Transverse colon (tissue), 4 donors: ENCODE results near the gene ZNF324. TPM values are rescaled to one million over a fixed set of nuclear protein-coding genes. Genes with fewer than 3 reads are reported as not detected.

Experiments
- DNase-seq: peaks from one replicate; pipeline ENCODE4 v3.0.0-alpha.2; 2019
- H3K27ac ChIP-seq, 4 donors: fragments of 200-600 bp; sonication (generic); 2 replicates each; pipeline ENCODE4 v1.5.1; 2016 to 2018; ENCODE audit warnings: inconsistent platforms in 4 of 4
- H3K27me3 ChIP-seq: fragments of 200-600 bp; sonication (generic); 2 replicates; pipeline ENCODE4 v1.5.1; 2017; ENCODE audit warnings: inconsistent platforms
- H3K36me3 ChIP-seq, 4 donors: fragments of 200-600 bp; sonication (generic); 2 replicates each; pipeline ENCODE4 v1.5.1; 2017 to 2019; ENCODE audit warnings: inconsistent platforms in 4 of 4
- H3K4me1 ChIP-seq, 4 donors: fragments of 200-600 bp; sonication (generic); 2 replicates each; pipeline ENCODE4 v1.5.1; 2017 to 2020; ENCODE audit warnings: inconsistent platforms in 4 of 4
- H3K4me3 ChIP-seq, 4 donors: fragments of 200-600 bp; sonication (generic); 1 replicate in 1 of 4; 2 replicates in 3 of 4; pipeline versions ENCODE4 v1.5.1 to v1.6.1; 2017 to 2019; ENCODE audit warnings: inconsistent platforms in 4 of 4
- H3K9me3 ChIP-seq, 2 donors: fragments of 200-600 bp; sonication (generic); 2 replicates each; pipeline ENCODE4 v1.5.1; 2017 to 2019; ENCODE audit warnings: inconsistent platforms in 2 of 2
- CTCF ChIP-seq, 5 experiments: fragments of 200-600 bp in 3 of 5; fragments of 450-650 bp in 2 of 5; sonication (generic) in 3 of 5; IDR thresholded peaks; 1 replicate in 2 of 5; 2 replicates in 3 of 5; pipeline ENCODE4 v1.5.1; 2016 to 2017; ENCODE audit warnings: antibody characterized with exemption in 5 of 5, inconsistent platforms in 3 of 5, mild to moderate bottlenecking in 2 of 5, moderate library complexity in 1 of 5
- EP300 ChIP-seq: sonication (generic); formaldehyde crosslinking; IDR thresholded peaks from one replicate; pipeline ENCODE4 v1.6.1; 2017; ENCODE audit warnings: antibody characterized with exemption, low read depth
- POLR2A ChIP-seq: fragments of 450-650 bp; IDR thresholded peaks from one replicate; pipeline ENCODE4 v1.6.1; 2016; ENCODE audit warnings: antibody characterized with exemption, mild to moderate bottlenecking, moderate library complexity
- POLR2AphosphoS5 ChIP-seq, 3 donors: sonication (generic); formaldehyde crosslinking; IDR thresholded peaks; one replicate each; pipeline ENCODE4 v1.6.1; 2016; ENCODE audit warnings: antibody characterized with exemption in 3 of 3
- WGBS, 2 donors: methylation state at CpG; one replicate each; pipeline ENCODE4 v1.1.5; 2018; ENCODE audit warnings: low coverage in 1 of 2; 5-methylcytosine and 5-hydroxymethylcytosine counted together
- in situ Hi-C, 4 donors: fragments of 200-750 bp; cut with MboI; loops; one replicate each; pipeline versions ENCODE4 v1.15.0 to v1.15.1; 2017; ENCODE audit warnings: low sequenced_read_pairs in 3 of 4, low pct_ligation_motif_present in 1 of 4, low pct_unique_long_range_greater_than_20kb in 1 of 4
- intact Hi-C: fragments of 100-400 bp; cut with DNase I; formaldehyde crosslinking; loops from one replicate; pipeline ENCODE4 v1.15.1; 2023; ENCODE audit warnings: low total_unique reads
- total RNA-seq, 4 donors: library from RNA; depleted of rRNA; stranded (reverse); fragments of >200 nt; gene quantifications; one replicate each; pipeline ENCODE4 v1.1.0, GENCODE V29; 2016

Gene ZNF324
- total RNA-seq, 4 donors from 2014 or later, result 9.4 to 27.5 (median 24.5) TPM

- intact Hi-C loops, result no loop called here
- WGBS, 2 donors, result 93% methylated on average over 11 of the region's 11 CpGs; no CpG with 5 or more reads in 1 of the 2 donors
- TF ChIP-seq POLR2AphosphoS5 (IDR thresholded peaks at IDR 0.05) (no peak), POLR2A (no peak), CTCF (IDR thresholded peaks at IDR 0.05) (no peak), EP300 (no peak)
- Histone ChIP-seq H3K9me3 (no peaks in the 10 kb centered on the region), H3K27ac (no peak overlapping the region), H3K27me3 (no peaks in the 10 kb centered on the region), H3K4me3 (no peak overlapping the region), H3K36me3 (no peaks in the 10 kb centered on the region), H3K4me1 (peaks cover 7 to 26% (median 20%) of the 10 kb centered on the region in 4 donors)
- DNase-seq, result no peak
- in situ Hi-C loops, result no loop called here
Observed at GRCh38 chr19:58509731-58510083, 42.8 kb downstream of the ZNF324 start.

GRCh38 chr19:58510084-58510862 lies 43.4 kb downstream of the ZNF324 start:
- TF ChIP-seq POLR2A (no peak), EP300 (no peak), POLR2AphosphoS5 (IDR thresholded peaks at IDR 0.05) (no peak), CTCF (IDR thresholded peaks at IDR 0.05) (no peak)
- no peak overlapping the region for H3K4me3 ChIP-seq
- WGBS, 2 donors, result 82 to 90% methylated on average over 4 to 8 of the region's 8 CpGs
- H3K27ac ChIP-seq, result no peak overlapping the region
- H3K4me1 ChIP-seq, result peaks cover 10 to 27% (median 21%) of the 10 kb centered on the region in 4 donors
- H3K36me3 ChIP-seq, result no peaks in the 10 kb centered on the region
- DNase-seq, result no peak
- in situ Hi-C loops (no loop called here), intact Hi-C loops (no loop called here)
- H3K9me3 ChIP-seq, result no peaks in the 10 kb centered on the region
- no peaks in the 10 kb centered on the region for H3K27me3 ChIP-seq

- Histone ChIP-seq H3K9me3 (no peaks in the 10 kb centered on the region), H3K27ac (no peak within 1 kb of the TSS), H3K4me3 (no peak within 1 kb of the TSS), H3K36me3 (no peaks in the 10 kb centered on the region), H3K27me3 (no peaks in the 10 kb centered on the region), H3K4me1 (peaks cover 10 to 27% (median 21%) of the 10 kb centered on the region in 4 donors)
- in situ Hi-C loops, result no loop called here
- 50 to 92% methylated on average over 1 to 17 of the region's 25 CpGs for WGBS, 2 donors
- peak; percentile 56 for DNase-seq
- intact Hi-C loops, result no loop called here
- TF ChIP-seq POLR2A, result peak; percentile 13
- TF ChIP-seq EP300, result no peak
- peak in 1 of 3 donors; percentile 7 for TF ChIP-seq POLR2AphosphoS5 (IDR thresholded peaks at IDR 0.05)
Observed at GRCh38 chr19:58511353-58512208, 44.7 kb downstream of the ZNF324 start, which contains the start of gene SLC27A5. Gene SLC27A5, minus strand, starts transcription at chr19:58511992. Its CDS starts 37 bp downstream, at chr19:58511955.

GRCh38 chr19:58513213-58513693 lies 46.4 kb downstream of the ZNF324 start:
- Histone ChIP-seq H3K4me1 (peaks cover 19 to 36% (median 28%) of the 10 kb centered on the region in 4 donors), H3K9me3 (no peaks in the 10 kb centered on the region), H3K36me3 (peaks cover 0 to 6% (median 0%) of the 10 kb centered on the region in 4 donors), H3K27ac (peak overlapping the region; percentile 48 to 84 (median 80)), H3K27me3 (no peaks in the 10 kb centered on the region), H3K4me3 (no peak overlapping the region)
- no peak for DNase-seq
- WGBS, 2 donors, result 75 to 83% methylated on average over 2 to 10 of the region's 10 CpGs
- intact Hi-C loops (no loop called here), in situ Hi-C loops (no loop called here)
- TF ChIP-seq CTCF (IDR thresholded peaks at IDR 0.05), result no peak
- TF ChIP-seq POLR2A, result no peak
- TF ChIP-seq POLR2AphosphoS5 (IDR thresholded peaks at IDR 0.05), result no peak
- no peak for TF ChIP-seq EP300
